Brain microvascular endothelial cell (primary cell): ENCODE measurements around the gene CERS6.

Source experiments
- DNase-seq: peaks from one replicate; pipeline ENCODE4 v3.0.0-alpha.2; 2020
- H3K27ac ChIP-seq: fragments of 250-450 bp; sonication (Bioruptor Pico); 2 replicates; pipeline ENCODE4 v1.5.1; 2020; ENCODE audit warnings: mild to moderate bottlenecking, moderate library complexity
- H3K27me3 ChIP-seq: fragments of 250-450 bp; sonication (Bioruptor Pico); replicated peaks from 2 replicates; pipeline ENCODE4 v1.5.1; 2020; ENCODE audit warnings: mild to moderate bottlenecking
- H3K36me3 ChIP-seq: fragments of 250-450 bp; sonication (Bioruptor Pico); replicated peaks from 2 replicates; pipeline ENCODE4 v1.5.1; 2020; ENCODE audit warnings: mild to moderate bottlenecking
- H3K4me3 ChIP-seq: 2 replicates; pipeline ENCODE4 v1.5.1; 2011; ENCODE audit warnings: low read depth, mild to moderate bottlenecking, control low read depth, low read length, moderate library complexity
- CTCF ChIP-seq: IDR thresholded peaks from 2 replicates; pipeline ENCODE4 v1.5.1; 2011; ENCODE audit warnings: low read depth, mild to moderate bottlenecking, moderate library complexity, low read length, control low read depth, inconsistent platforms; ENCODE audit errors: missing control alignments
- in situ Hi-C: cut with HindIII; loops from 2 replicates; pipeline ENCODE4 v1.10.0; 2017; ENCODE audit warnings: low sequenced_read_pairs, low pct_ligation_motif_present

Gene CERS6

DNA sequence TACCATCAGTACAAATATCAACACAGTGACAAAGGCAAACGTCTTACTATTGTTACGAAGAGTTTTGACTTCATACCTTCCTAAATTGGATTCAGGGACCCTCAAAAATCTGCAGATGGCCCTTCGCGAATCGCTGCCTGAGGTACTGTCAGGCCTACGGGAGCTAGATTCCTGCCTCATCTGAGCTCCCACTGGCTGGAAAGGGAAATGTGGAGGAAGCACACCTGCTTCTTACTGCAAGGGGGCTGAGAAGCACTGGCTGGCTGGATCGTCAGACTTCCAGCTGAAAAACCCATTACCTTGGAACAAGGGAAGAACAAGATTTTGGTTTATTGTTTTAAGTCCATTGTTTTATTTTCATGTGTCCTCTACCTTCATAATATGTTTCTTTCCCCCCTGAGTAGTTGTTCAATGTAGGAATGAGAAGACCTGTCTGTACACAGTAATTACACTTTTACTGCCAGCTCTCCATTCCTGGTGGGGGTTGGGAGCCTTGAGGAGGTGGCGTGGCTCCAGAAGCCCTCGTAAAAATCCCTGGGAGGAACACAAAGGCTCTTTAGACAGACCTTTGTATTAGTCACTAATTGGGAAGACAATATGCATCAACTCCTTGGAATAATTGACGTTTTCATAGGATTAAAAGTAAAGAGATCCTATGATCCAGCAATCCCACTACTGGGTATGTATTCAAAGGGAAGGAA is 222.2 kb downstream of the CERS6 start:
- in situ Hi-C loops = no loop called here
- H3K27ac ChIP-seq = no peak overlapping the region
- no peaks in the 10 kb centered on the region for H3K36me3 ChIP-seq
- H3K27me3 ChIP-seq = no peaks in the 10 kb centered on the region
- TF ChIP-seq CTCF = no peak
- no peak for DNase-seq
- no peak overlapping the region for H3K4me3 ChIP-seq

GRCh38 chr2:168679081-168679480 is 223.0 kb downstream of the CERS6 start:
- Histone ChIP-seq H3K36me3 (no peaks in the 10 kb centered on the region), H3K4me3 (no peak overlapping the region), H3K27ac (no peak overlapping the region), H3K27me3 (no peaks in the 10 kb centered on the region)
- DNase-seq = no peak
- in situ Hi-C loops = no loop called here
- TF ChIP-seq CTCF = no peak

GRCh38 chr2:168679741-168680310 is 223.8 kb downstream of the CERS6 start:
- TF ChIP-seq CTCF = no peak

GRCh38 chr2:168683996-168684395 is 227.9 kb downstream of the CERS6 start:
- in situ Hi-C loops = no loop called here
- H3K36me3 ChIP-seq = no peaks in the 10 kb centered on the region
- no peaks in the 10 kb centered on the region for H3K27me3 ChIP-seq
- no peak for DNase-seq
- TF ChIP-seq CTCF = no peak
- no peak overlapping the region for H3K27ac ChIP-seq
- H3K4me3 ChIP-seq = no peak overlapping the region

More at GRCh38 chr2:168679741-168680310, 223.8 kb downstream of the CERS6 start:
- in situ Hi-C loops = no loop called here
- no peak for DNase-seq
- Histone ChIP-seq H3K36me3 (no peaks in the 10 kb centered on the region), H3K27me3 (no peaks in the 10 kb centered on the region), H3K27ac (no peak overlapping the region), H3K4me3 (no peak overlapping the region)

DNA sequence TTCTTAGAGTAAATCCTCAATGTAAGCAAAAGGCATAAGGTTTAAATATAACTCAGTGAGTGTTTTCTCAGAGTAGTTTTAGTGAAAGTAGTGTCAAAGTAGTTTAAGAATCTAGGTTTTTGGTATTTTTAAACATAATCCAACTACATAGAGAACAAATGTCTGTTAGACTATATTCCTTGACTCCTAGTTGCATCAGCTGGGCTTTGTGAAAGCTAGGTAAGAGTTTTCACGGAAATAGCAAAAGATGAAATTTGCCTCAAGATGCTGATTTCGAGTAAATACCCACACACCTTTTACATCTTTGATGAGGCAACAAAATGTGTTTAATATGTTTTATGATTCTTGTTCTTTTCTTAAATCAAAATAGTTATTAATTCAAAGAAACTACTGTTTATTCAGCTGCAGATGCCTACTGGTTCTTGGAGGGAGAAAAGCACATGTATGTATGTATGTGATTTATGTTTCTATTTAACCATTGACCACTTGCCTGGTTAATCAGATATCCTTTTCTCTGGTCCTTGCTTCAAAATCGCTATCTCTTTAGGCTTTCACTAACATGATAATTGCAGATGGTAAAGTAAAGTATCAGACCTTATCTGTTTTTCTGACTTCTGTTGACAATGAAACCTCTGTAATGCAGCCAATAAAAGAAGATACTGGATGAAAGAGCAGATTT is 229.0 kb downstream of the CERS6 start:
- no peak for DNase-seq
- Histone ChIP-seq H3K36me3 (no peaks in the 10 kb centered on the region), H3K4me3 (no peak overlapping the region), H3K27ac (no peak overlapping the region), H3K27me3 (no peaks in the 10 kb centered on the region)
- no peak for TF ChIP-seq CTCF
- in situ Hi-C loops = no loop called here
